A549 (cell line): ENCODE data around the gene RASSF9. TPM values are rescaled to one million over a fixed set of nuclear protein-coding genes. Genes with fewer than 3 reads are reported as not detected.

Source experiments
- ATAC-seq, 2 experiments: fragments of 200-7000 bp in 1 of 2; fragments of >200 bp in 1 of 2; cut with Nextera tagmentation in 1 of 2; cut with Tn5 transposase in 1 of 2; 3 replicates each; pipeline versions ENCODE4 v1.8.0 to v1.9.1; 2018 to 2020; ENCODE audit warnings: mild to moderate bottlenecking in 1 of 2, moderate library complexity in 1 of 2
- CTCF ChIA-PET: fragments of 300-600 bp; sonication (Branson Sonifier 250); formaldehyde crosslinking; extraction: SDS; loops from one replicate; lab custom pipeline; 2021; ENCODE audit warnings: antibody characterized with exemption, inconsistent platforms; lab: Yijun Ruan, JAX
- POLR2A ChIA-PET: fragments of 350-600 bp; formaldehyde crosslinking; extraction: SDS; loops from one replicate; lab custom pipeline; 2021; ENCODE audit warnings: antibody characterized with exemption, inconsistent platforms; lab: Yijun Ruan, JAX
- DNase-seq, 2 experiments: peaks; one replicate each; pipeline versions ENCODE4 v3.0.0 to v3.0.0-alpha.2; 2011 to 2016; ENCODE audit warnings: low read depth in 1 of 2, low spot score in 1 of 2
- FAIRE-seq: peaks from 2 replicates; lab custom pipeline; 2011; peaks lifted over from hg19 to GRCh38; lab: Jason Lieb, UNC
- H3K27ac ChIP-seq, 2 experiments: fragments of >200 bp; sonication (Bioruptor Twin); formaldehyde crosslinking; 3 replicates each; pipeline ENCODE4 v1.5.1; 2016 to 2017
- H3K4me1 ChIP-seq: fragments of >200 bp; sonication (Bioruptor Twin); formaldehyde crosslinking; 3 replicates; pipeline ENCODE4 v1.6.1; 2016
- H3K4me2 ChIP-seq: fragments of >200 bp; sonication (Bioruptor Twin); formaldehyde crosslinking; 3 replicates; pipeline ENCODE4 v1.6.1; 2016
- H3K4me3 ChIP-seq: fragments of >200 bp; sonication (Bioruptor Twin); formaldehyde crosslinking; 3 replicates; pipeline ENCODE4 v1.5.1; 2016
- H3K9me3 ChIP-seq: fragments of >200 bp; sonication (Bioruptor Twin); formaldehyde crosslinking; 3 replicates; pipeline ENCODE4 v1.6.1; 2016
- CEBPB ChIP-seq, 2 experiments: fragments of >200 bp in 1 of 2; sonication (Bioruptor Twin) in 1 of 2; formaldehyde crosslinking in 1 of 2; IDR thresholded peaks; 2 replicates each; pipeline ENCODE4 v1.6.1; 2012 to 2016
- CTCF ChIP-seq: fragments of >200 bp; sonication (Bioruptor Twin); formaldehyde crosslinking; IDR thresholded peaks from 3 replicates; pipeline ENCODE4 v1.5.1; 2016
- EHF ChIP-seq: fragments of 250-450 bp; sonication (Bioruptor Pico); IDR thresholded peaks from 2 replicates; pipeline ENCODE4 v1.5.0; 2020; ENCODE audit warnings: mild to moderate bottlenecking
- EHMT2 ChIP-seq: fragments of 200-600 bp; sonication (generic); IDR thresholded peaks from 2 replicates; pipeline ENCODE4 v1.6.1; 2016; ENCODE audit warnings: antibody characterized with exemption, low read depth, mild to moderate bottlenecking, moderate library complexity
- EP300 ChIP-seq, 2 experiments: fragments of >200 bp; sonication (Bioruptor Twin); formaldehyde crosslinking; IDR thresholded peaks; 2 replicates in 1 of 2; 3 replicates in 1 of 2; pipeline ENCODE4 v1.6.1; 2016 to 2017
- HDAC2 ChIP-seq: fragments of 200-600 bp; sonication (generic); IDR thresholded peaks from 2 replicates; pipeline ENCODE4 v1.6.1; 2016
- JUNB ChIP-seq: fragments of >200 bp; sonication (Bioruptor Twin); formaldehyde crosslinking; IDR thresholded peaks from 2 replicates; pipeline ENCODE4 v1.6.1; 2016
- MAFK ChIP-seq: fragments of 450-650 bp; IDR thresholded peaks from 2 replicates; pipeline ENCODE4 v1.6.1; 2014; ENCODE audit not compliant: partially characterized antibody
- MAZ ChIP-seq: fragments of 150-350 bp; IDR thresholded peaks from 2 replicates; pipeline ENCODE4 v1.6.1; 2014; ENCODE audit warnings: antibody characterized with exemption, low read depth, low read length, borderline replicate concordance
- MYC ChIP-seq: IDR thresholded peaks from 2 replicates; pipeline ENCODE4 v1.6.1; 2012; ENCODE audit warnings: mild to moderate bottlenecking, inconsistent platforms, low read length, improper control_type of control experiment, borderline replicate concordance
- PBX3 ChIP-seq: IDR thresholded peaks from 2 replicates; pipeline ENCODE4 v1.6.1; 2012
- RNF2 ChIP-seq: fragments of 200-600 bp; sonication (generic); IDR thresholded peaks from 2 replicates; pipeline ENCODE4 v1.6.1; 2016; ENCODE audit warnings: low read depth, mild to moderate bottlenecking, antibody characterized with exemption, moderate library complexity, borderline replicate concordance
- SREBF2 ChIP-seq: fragments of 450-650 bp; IDR thresholded peaks from 2 replicates; pipeline ENCODE4 v1.6.1; 2014; ENCODE audit warnings: mild to moderate bottlenecking, moderate library complexity
- TP53 ChIP-seq: fragments of 250-450 bp; sonication (Bioruptor Pico); IDR thresholded peaks from 2 replicates; pipeline ENCODE4 v1.5.0; 2021; ENCODE audit warnings: mild to moderate bottlenecking, moderate library complexity
- ZC3H11A ChIP-seq: fragments of 450-650 bp; IDR thresholded peaks from 2 replicates; pipeline ENCODE4 v1.6.1; 2014; ENCODE audit warnings: antibody characterized with exemption, mild to moderate bottlenecking
- ZSCAN20 ChIP-seq: fragments of 250-450 bp; sonication (Bioruptor Pico); IDR thresholded peaks from 2 replicates; pipeline ENCODE4 v1.8.0; 2022; ENCODE audit warnings: mild to moderate bottlenecking, moderate library complexity
- WGBS: methylation state at CpG from one replicate; pipeline ENCODE4 v1.1.6; 2017; ENCODE audit errors: missing lambda C conversion rate; 5-methylcytosine and 5-hydroxymethylcytosine counted together
- polyA plus RNA-seq, 4 experiments: library from polyadenylated mRNA; depleted of rRNA in 3 of 4; stranded (reverse); fragments of >200 nt; fragmentation: RNase III in 1 of 4; extraction: RNeasy Plus Mini Kit Qiagen cat#74134 plus additional on column Dnase treatment in 1 of 4; gene quantifications; 2 replicates in 3 of 4; 3 replicates in 1 of 4; pipeline ENCODE4 v1.2.3, GENCODE V29; 2011 to 2017
- TF ChIP-seq, protein P1 (sequence below): fragments of >200 bp; sonication (Bioruptor Twin); formaldehyde crosslinking; IDR thresholded peaks from 3 replicates; pipeline ENCODE4 v1.6.1; 2016
- TF ChIP-seq, protein P2 (sequence below): fragments of 200-600 bp; sonication (generic); IDR thresholded peaks from 2 replicates; pipeline ENCODE4 v1.6.1; 2016; ENCODE audit warnings: antibody characterized with exemption, mild to moderate bottlenecking, moderate library complexity
- TF ChIP-seq, protein P3 (sequence below): IDR thresholded peaks from 2 replicates; pipeline ENCODE4 v1.6.1; 2012; ENCODE audit warnings: low read depth, borderline replicate concordance

RASSF9 gene
- polyA plus RNA-seq, 2 of the 4 experiments (the other 2 are of a cell fraction): 0.98 to 5.6 TPM

GRCh38 chr12:85781766-85782165, 54.4 kb downstream of the RASSF9 start:
- TF ChIP-seq, protein P1, sequence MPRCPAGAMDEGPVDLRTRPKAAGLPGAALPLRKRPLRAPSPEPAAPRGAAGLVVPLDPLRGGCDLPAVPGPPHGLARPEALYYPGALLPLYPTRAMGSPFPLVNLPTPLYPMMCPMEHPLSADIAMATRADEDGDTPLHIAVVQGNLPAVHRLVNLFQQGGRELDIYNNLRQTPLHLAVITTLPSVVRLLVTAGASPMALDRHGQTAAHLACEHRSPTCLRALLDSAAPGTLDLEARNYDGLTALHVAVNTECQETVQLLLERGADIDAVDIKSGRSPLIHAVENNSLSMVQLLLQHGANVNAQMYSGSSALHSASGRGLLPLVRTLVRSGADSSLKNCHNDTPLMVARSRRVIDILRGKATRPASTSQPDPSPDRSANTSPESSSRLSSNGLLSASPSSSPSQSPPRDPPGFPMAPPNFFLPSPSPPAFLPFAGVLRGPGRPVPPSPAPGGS: no peak
- no peak for TF ChIP-seq HDAC2
- no peak for TF ChIP-seq RNF2
- TF ChIP-seq MAFK: no peak
- TF ChIP-seq CTCF: no peak
- no peak for TF ChIP-seq MYC
- no peak for TF ChIP-seq JUNB
- no peak for TF ChIP-seq ZSCAN20
- no peak for TF ChIP-seq SREBF2
- no peak for TF ChIP-seq EP300 (IDR thresholded peaks at IDR 0.05)
- TF ChIP-seq, protein P2, sequence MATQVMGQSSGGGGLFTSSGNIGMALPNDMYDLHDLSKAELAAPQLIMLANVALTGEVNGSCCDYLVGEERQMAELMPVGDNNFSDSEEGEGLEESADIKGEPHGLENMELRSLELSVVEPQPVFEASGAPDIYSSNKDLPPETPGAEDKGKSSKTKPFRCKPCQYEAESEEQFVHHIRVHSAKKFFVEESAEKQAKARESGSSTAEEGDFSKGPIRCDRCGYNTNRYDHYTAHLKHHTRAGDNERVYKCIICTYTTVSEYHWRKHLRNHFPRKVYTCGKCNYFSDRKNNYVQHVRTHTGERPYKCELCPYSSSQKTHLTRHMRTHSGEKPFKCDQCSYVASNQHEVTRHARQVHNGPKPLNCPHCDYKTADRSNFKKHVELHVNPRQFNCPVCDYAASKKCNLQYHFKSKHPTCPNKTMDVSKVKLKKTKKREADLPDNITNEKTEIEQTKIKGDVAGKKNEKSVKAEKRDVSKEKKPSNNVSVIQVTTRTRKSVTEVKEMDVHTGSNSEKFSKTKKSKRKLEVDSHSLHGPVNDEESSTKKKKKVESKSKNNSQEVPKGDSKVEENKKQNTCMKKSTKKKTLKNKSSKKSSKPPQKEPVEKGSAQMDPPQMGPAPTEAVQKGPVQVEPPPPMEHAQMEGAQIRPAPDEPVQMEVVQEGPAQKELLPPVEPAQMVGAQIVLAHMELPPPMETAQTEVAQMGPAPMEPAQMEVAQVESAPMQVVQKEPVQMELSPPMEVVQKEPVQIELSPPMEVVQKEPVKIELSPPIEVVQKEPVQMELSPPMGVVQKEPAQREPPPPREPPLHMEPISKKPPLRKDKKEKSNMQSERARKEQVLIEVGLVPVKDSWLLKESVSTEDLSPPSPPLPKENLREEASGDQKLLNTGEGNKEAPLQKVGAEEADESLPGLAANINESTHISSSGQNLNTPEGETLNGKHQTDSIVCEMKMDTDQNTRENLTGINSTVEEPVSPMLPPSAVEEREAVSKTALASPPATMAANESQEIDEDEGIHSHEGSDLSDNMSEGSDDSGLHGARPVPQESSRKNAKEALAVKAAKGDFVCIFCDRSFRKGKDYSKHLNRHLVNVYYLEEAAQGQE: no peak
- no peak for TF ChIP-seq ZC3H11A
- TF ChIP-seq TP53: no peak
- no peak for TF ChIP-seq EHF (CRISPR knock-in tag)
- TF ChIP-seq, protein P3, sequence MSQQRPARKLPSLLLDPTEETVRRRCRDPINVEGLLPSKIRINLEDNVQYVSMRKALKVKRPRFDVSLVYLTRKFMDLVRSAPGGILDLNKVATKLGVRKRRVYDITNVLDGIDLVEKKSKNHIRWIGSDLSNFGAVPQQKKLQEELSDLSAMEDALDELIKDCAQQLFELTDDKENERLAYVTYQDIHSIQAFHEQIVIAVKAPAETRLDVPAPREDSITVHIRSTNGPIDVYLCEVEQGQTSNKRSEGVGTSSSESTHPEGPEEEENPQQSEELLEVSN: no peak
- no peak for TF ChIP-seq MAZ
- no peak for TF ChIP-seq CEBPB (IDR thresholded peaks at IDR 0.05)
- POLR2A ChIA-PET: no interaction called here
- DNase-seq (no peak), ATAC-seq (no peak), FAIRE-seq (no peak)
- Histone ChIP-seq H3K4me2 (no peak overlapping the region), H3K4me3 (no peak overlapping the region), H3K27ac (no peak overlapping the region), H3K9me3 (no peaks in the 10 kb centered on the region; the same call in 2 of the 3 replicates), H3K4me1 (peaks cover 26% of the 10 kb centered on the region; the same call in 2 of the 3 replicates)
- CTCF ChIA-PET: no interaction called here

GRCh38 chr12:85779768-85780167, 56.4 kb downstream of the RASSF9 start:
- FAIRE-seq (no peak), DNase-seq (peak in 1 of 2 experiments; percentile 16), ATAC-seq (peak in 1 of 2 experiments; percentile 43; a peak in 2 of 6 replicates)
- peak overlapping the region in 1 of 2 experiments; percentile 34; a peak in 4 of 6 replicates for H3K27ac ChIP-seq
- peak overlapping the region; percentile 44 for H3K4me2 ChIP-seq
- TF ChIP-seq EHMT2 (no peak), PBX3 (no peak)
- POLR2A ChIA-PET: no interaction called here
- H3K4me3 ChIP-seq: no peak overlapping the region
- 3% methylated on average over 2 of the region's 2 CpGs for WGBS
- H3K4me1 ChIP-seq: peaks cover 26% of the 10 kb centered on the region; the same call in 2 of the 3 replicates
- no peaks in the 10 kb centered on the region for H3K9me3 ChIP-seq
- CTCF ChIA-PET: no interaction called here
